Keratinocyte (primary cell): ENCODE results near the gene OR2H2. TPM values are rescaled to one million over a fixed set of nuclear protein-coding genes. Genes with fewer than 3 reads are reported as not detected.

Source experiments
- DNase-seq: peaks from one replicate; pipeline ENCODE4 v3.0.0-alpha.2; 2011; ENCODE audit warnings: low read depth, missing footprints, low spot score
- FAIRE-seq: peaks from 2 replicates; lab custom pipeline; 2011; peaks lifted over from hg19 to GRCh38; lab: Jason Lieb, UNC
- H2AFZ ChIP-seq: 2 replicates; pipeline ENCODE4 v1.6.0; 2012; ENCODE audit warnings: low read length, control low read depth, inconsistent platforms; ENCODE audit not compliant: control insufficient read depth
- H3K27ac ChIP-seq: 2 replicates; pipeline ENCODE4 v1.5.1; 2011; ENCODE audit warnings: low read length; ENCODE audit not compliant: control insufficient read depth, insufficient read depth
- H3K27me3 ChIP-seq: 3 replicates; pipeline ENCODE4 v1.6.0; 2011; ENCODE audit warnings: low read length; ENCODE audit not compliant: control insufficient read depth, insufficient read depth; ENCODE audit errors: extremely low read depth
- H3K36me3 ChIP-seq, 2 experiments: 2 replicates in 1 of 2; 3 replicates in 1 of 2; pipeline ENCODE4 v1.5.1; 2011; ENCODE audit warnings: low read length in 2 of 2, mild to moderate bottlenecking in 1 of 2; ENCODE audit not compliant: control insufficient read depth in 2 of 2, insufficient read depth in 2 of 2; ENCODE audit errors: extremely low read depth in 1 of 2
- H3K4me1 ChIP-seq: 3 replicates; pipeline ENCODE4 v1.5.1; 2011; ENCODE audit warnings: low read length; ENCODE audit not compliant: control insufficient read depth, insufficient read depth; ENCODE audit errors: extremely low read depth
- H3K4me2 ChIP-seq: 3 replicates; pipeline ENCODE4 v1.6.0; 2011; ENCODE audit warnings: low read depth, low read length; ENCODE audit not compliant: control insufficient read depth, insufficient read depth; ENCODE audit errors: extremely low read depth
- H3K4me3 ChIP-seq, 3 experiments: fragments of 200-600 bp in 1 of 3; sonication (generic) in 1 of 3; 2 replicates in 2 of 3; 3 replicates in 1 of 3; pipeline ENCODE4 v1.5.1; 2011 to 2016; ENCODE audit warnings: low read length in 3 of 3, mild to moderate bottlenecking in 3 of 3, control low read depth in 2 of 3, inconsistent platforms in 1 of 3, low read depth in 1 of 3, mixed read lengths in 1 of 3, mixed run types in 1 of 3, moderate library complexity in 1 of 3; ENCODE audit not compliant: control insufficient read depth in 2 of 3, insufficient read depth in 2 of 3; ENCODE audit errors: extremely low read depth in 1 of 3
- H3K79me2 ChIP-seq: 2 replicates; pipeline ENCODE4 v1.6.0; 2012; ENCODE audit warnings: low read length; ENCODE audit not compliant: control insufficient read depth, insufficient read depth
- H3K9ac ChIP-seq: 3 replicates; pipeline ENCODE4 v1.6.0; 2011; ENCODE audit warnings: low read length; ENCODE audit not compliant: control insufficient read depth, insufficient read depth; ENCODE audit errors: extremely low read depth
- H3K9me1 ChIP-seq: 3 replicates; pipeline ENCODE4 v1.6.0; 2011; ENCODE audit warnings: low read length; ENCODE audit not compliant: control insufficient read depth, insufficient read depth; ENCODE audit errors: extremely low read depth
- H3K9me3 ChIP-seq: 2 replicates; pipeline ENCODE4 v1.5.1; 2012; ENCODE audit warnings: low read depth, low read length; ENCODE audit not compliant: control insufficient read depth
- H4K20me1 ChIP-seq: 3 replicates; pipeline ENCODE4 v1.6.0; 2011; ENCODE audit warnings: low read length; ENCODE audit not compliant: control insufficient read depth, insufficient read depth; ENCODE audit errors: extremely low read depth
- CTCF ChIP-seq, 3 experiments: IDR thresholded peaks in 1 of 3; conservative IDR thresholded peaks in 1 of 3; optimal IDR thresholded peaks in 1 of 3; 2 replicates in 2 of 3; 3 replicates in 1 of 3; pipeline versions ENCODE3 to v1.5.1; 2011; ENCODE audit warnings: low read length in 3 of 3, mild to moderate bottlenecking in 3 of 3, moderate library complexity in 2 of 3, control low read depth in 1 of 3, inconsistent platforms in 1 of 3; ENCODE audit not compliant: insufficient read depth in 2 of 3; ENCODE audit errors: extremely low read depth in 1 of 3
- EZH2 ChIP-seq: IDR thresholded peaks from one replicate; pipeline ENCODE4 v1.6.1; 2012; ENCODE audit warnings: inconsistent platforms, mild to moderate bottlenecking, low read length, moderate library complexity
- dilution Hi-C: fragments of 300-500 bp; cut with MboI; formaldehyde crosslinking; loops from one replicate; pipeline ENCODE4 v1.7.0; 2020; ENCODE audit warnings: low sequenced_read_pairs; ENCODE audit not compliant: extremely low pct_ligation_motif_present
- polyA plus RNA-seq, 5 experiments: library from polyadenylated mRNA; depleted of rRNA in 3 of 5; stranded (reverse) in 3 of 5; stranded (forward) in 1 of 5; unstranded in 1 of 5; fragments of >200 nt; gene quantifications; 1 replicate in 1 of 5; 2 replicates in 3 of 5; 3 replicates in 1 of 5; pipeline versions ENCODE4 v1.2.1 to v1.2.3, GENCODE V29; 2011 to 2012; ENCODE audit warnings: missing spikeins in 2 of 5, low read depth in 1 of 5, low replicate concordance in 1 of 5

OR2H2 gene
- polyA plus RNA-seq, 1 donor (not counting 4 experiments of a cell fraction or from before 2014, with no cell fraction given), result not detected

GRCh38 chr6:29557320-29557719 lies 27.6 kb upstream of the OR2H2 start:
- TF ChIP-seq CTCF (optimal IDR thresholded peaks at IDR 0.05 in 1 of 3, IDR thresholded peaks at IDR 0.05 in 1 of 3, conservative IDR thresholded peaks at IDR 0.05 in 1 of 3; ENCODE audit: extremely low read depth in 1 of 3, insufficient read depth in 2 of 3, low read length in 3 of 3) (no peak), EZH2 (no peak)
- Histone ChIP-seq H3K9me3 (no peaks in the 10 kb centered on the region), H3K9ac (no peak overlapping the region), H3K9me1 (no peaks in the 10 kb centered on the region), H3K36me3 (no peaks in the 10 kb centered on the region), H3K27ac (no peak overlapping the region), H3K4me2 (no peak overlapping the region), H3K4me1 (peaks cover 3% of the 10 kb centered on the region), H2AFZ (no peak overlapping the region), H3K27me3 (peaks cover 33% of the 10 kb centered on the region), H4K20me1 (no peaks in the 10 kb centered on the region), H3K79me2 (no peaks in the 10 kb centered on the region), H3K4me3 (no peak overlapping the region)
- FAIRE-seq (no peak), DNase-seq (no peak)
- dilution Hi-C loops, result no loop called here

GRCh38 chr6:29558439-29559079 lies 26.4 kb upstream of the OR2H2 start:
- Histone ChIP-seq H4K20me1 (no peaks in the 10 kb centered on the region), H3K9me3 (no peaks in the 10 kb centered on the region), H3K79me2 (no peaks in the 10 kb centered on the region), H3K9ac (no peak overlapping the region), H3K4me3 (no peak overlapping the region), H3K4me2 (no peak overlapping the region), H3K36me3 (no peaks in the 10 kb centered on the region), H2AFZ (no peak overlapping the region), H3K27ac (no peak overlapping the region), H3K9me1 (no peaks in the 10 kb centered on the region), H3K4me1 (no peaks in the 10 kb centered on the region), H3K27me3 (peaks cover 23% of the 10 kb centered on the region)
- dilution Hi-C loops, result no loop called here
- DNase-seq (no peak), FAIRE-seq (no peak)
- TF ChIP-seq EZH2 (no peak), CTCF (optimal IDR thresholded peaks at IDR 0.05 in 1 of 3, IDR thresholded peaks at IDR 0.05 in 1 of 3, conservative IDR thresholded peaks at IDR 0.05 in 1 of 3; ENCODE audit: extremely low read depth in 1 of 3, insufficient read depth in 2 of 3, low read length in 3 of 3) (no peak)
